ENCODE results near the gene CHRNE. TPM values are rescaled to one million over a fixed set of nuclear protein-coding genes. Genes with fewer than 3 reads are reported as not detected.
A peak's percentile ranks its signal among the peaks of the same experiment; 100 is the strongest.

CHRNE gene
- total and polyA plus RNA-seq, 2 of the 4 experiments (the other 2 are of a cell fraction): under 0.01 to 0.21 TPM

GRCh38 chr17:4858882-4859260 is 44.0 kb downstream of the CHRNE start:
- dilution Hi-C loops (cut with HindIII; ENCODE audit: low sequenced_read_pairs, unreplicated experiment): no loop called here
- WGBS, 2 experiments (ENCODE audit: extremely low coverage in 2 of 2, insufficient read length in 1 of 2): 73% methylated on average over 2 of the region's 5 CpGs; no CpG with 5 or more reads in 1 of the 2 experiments
- H3K4me2 ChIP-seq (ENCODE audit: low read depth, low read length): no peak overlapping the region

More at GRCh38 chr17:4858882-4859260, 44.0 kb downstream of the CHRNE start:
- H3K9me3 ChIP-seq (ENCODE audit: control insufficient read depth, insufficient read depth, low read length): no peaks in the 10 kb centered on the region
- H3K56ac ChIP-seq (ENCODE audit: extremely low read depth, insufficient read depth, low read length): no peak overlapping the region
- H3K36me3 ChIP-seq (ENCODE audit: control insufficient read depth, insufficient read depth, low read length): peaks cover 3% of the 10 kb centered on the region; the same call in 1 of the 2 replicates
- ATAC-seq (ENCODE audit: low read depth) (peak; percentile 64), DNase-seq (peak; percentile 27)
- H2AK5ac ChIP-seq (ENCODE audit: low read depth, low read length): no peak overlapping the region
- no peak overlapping the region for H2AFZ ChIP-seq (replicated peaks; ENCODE audit: low read length, poor library complexity)
- H4K5ac ChIP-seq (ENCODE audit: low read depth, low read length): no peak overlapping the region
- no peak overlapping the region for H3K4me3 ChIP-seq (ENCODE audit: insufficient read depth, low read depth, low read length)
- peaks cover 29% of the 10 kb centered on the region for H4K20me1 ChIP-seq (ENCODE audit: insufficient read depth, low read length)
- H3K9ac ChIP-seq (ENCODE audit: low read depth, low read length): no peak overlapping the region
- intact Hi-C loops (cut with micrococcal nuclease) (no loop called here), in situ Hi-C loops (cut with MboI; ENCODE audit: low sequenced_read_pairs) (no loop called here)
- H3K14ac ChIP-seq (replicated peaks; ENCODE audit: low read depth, low read length): no peak overlapping the region
- H4K8ac ChIP-seq (ENCODE audit: low read depth in 2 of 2, low read length in 2 of 2): no peak overlapping the region; a peak in 1 of 4 replicates
- no peaks in the 10 kb centered on the region for H3K27me3 ChIP-seq (ENCODE audit: control insufficient read depth, insufficient read depth, low read length)
- no peak for TF ChIP-seq MXI1 (IDR thresholded peaks at IDR 0.05; ENCODE audit: borderline replicate concordance, low read depth, low read length)
- no peak for TF ChIP-seq CTCF (conservative IDR thresholded peaks at IDR 0.05; ENCODE audit: low read depth, low read length)
- no peak for TF ChIP-seq MAZ (IDR thresholded peaks at IDR 0.05; ENCODE audit: borderline replicate concordance, low read depth, low read length)
- no peak for TF ChIP-seq RAD21 (IDR thresholded peaks at IDR 0.05; ENCODE audit: low read length)
- TF ChIP-seq CEBPB (IDR thresholded peaks at IDR 0.05; ENCODE audit: low read depth, low read length): no peak
- no peak for TF ChIP-seq BHLHE40 (IDR thresholded peaks at IDR 0.05; ENCODE audit: low read depth, low read length)
- TF ChIP-seq POLR2A (IDR thresholded peaks at IDR 0.05; ENCODE audit: low read depth, low read length): no peak
- TF ChIP-seq SMC3 (IDR thresholded peaks at IDR 0.05; ENCODE audit: low read depth, low read length): no peak
- no peak for TF ChIP-seq RCOR1 (IDR thresholded peaks at IDR 0.05; ENCODE audit: insufficient replicate concordance, low read length)
- TF ChIP-seq NFE2L2 (IDR thresholded peaks at IDR 0.05; ENCODE audit: low read depth, low read length): no peak
- no peak for TF ChIP-seq CHD1 (IDR thresholded peaks at IDR 0.05; ENCODE audit: low read depth, low read length)
- TF ChIP-seq FOS (IDR thresholded peaks at IDR 0.05; ENCODE audit: low read depth, low read length): no peak
- TF ChIP-seq USF2 (IDR thresholded peaks at IDR 0.05; ENCODE audit: low read depth, low read length): no peak
- no peak for TF ChIP-seq MAFK (IDR thresholded peaks at IDR 0.05; ENCODE audit: low read depth, low read length)
- TF ChIP-seq RFX5 (IDR thresholded peaks at IDR 0.05; ENCODE audit: low read depth, low read length): no peak
- TF ChIP-seq ELK1 (IDR thresholded peaks at IDR 0.05; ENCODE audit: borderline replicate concordance, low read depth, low read length): no peak
- ChIA-PET POLR2A (ENCODE audit: unreplicated experiment) (no interaction called here), CTCF (no interaction called here)
- H3K23ac ChIP-seq (ENCODE audit: low read depth, low read length): no peak overlapping the region; the same call in 1 of the 2 replicates
- no peak overlapping the region for H3K27ac ChIP-seq (ENCODE audit: insufficient read depth, low read length)
- H2BK15ac ChIP-seq (ENCODE audit: low read depth, low read length): no peak overlapping the region
- H2BK120ac ChIP-seq (ENCODE audit: low read depth, low read length): no peak overlapping the region
- BruUV-seq (replicated peaks): no TSS peak
- H3K4me1 ChIP-seq (ENCODE audit: control insufficient read depth, insufficient read depth, low read length): peaks cover 17% of the 10 kb centered on the region
- peak overlapping the region; percentile 8 for H2AK9ac ChIP-seq (replicated peaks; ENCODE audit: low read depth, low read length, poor library complexity)
- no peak overlapping the region for H4K91ac ChIP-seq (ENCODE audit: insufficient read depth, low read depth, low read length)
- peaks cover 23% of the 10 kb centered on the region; the same call in 1 of the 2 replicates for H3K9me1 ChIP-seq (ENCODE audit: insufficient read depth, low read length)
- no peak overlapping the region for H3K18ac ChIP-seq (ENCODE audit: low read depth, low read length)
- H3K4ac ChIP-seq (ENCODE audit: low read depth, low read length): no peak overlapping the region
- H2BK20ac ChIP-seq (ENCODE audit: low read depth, low read length): no peak overlapping the region
- no peak overlapping the region for H2BK5ac ChIP-seq (ENCODE audit: low read depth, low read length, poor library complexity, severe bottlenecking)
- H3K79me1 ChIP-seq (ENCODE audit: low read depth in 1 of 2, low read length in 2 of 2): peaks cover 15 to 68% of the 10 kb centered on the region in 2 experiments
